Activated T-helper 2 cell treated with anti-CD3 and anti-CD28 coated beads, Interferon-gamma antibody, Interleukin-2, Interleukin-4, amounts not matched to agents 10 μg/mL and 5 μg/mL and 100 μg/mL, durations not matched to agents 14 hours and 24 hours and 36 hours (primary cell): Measurements from ENCODE around the gene TTC28. TPM values are rescaled to one million over a fixed set of nuclear protein-coding genes. Genes with fewer than 3 reads are reported as not detected.
"Not testable (repeated sequence)": the region's sequence is repeated elsewhere in the genome, so short reads cannot be mapped to it uniquely, and the experiment has no call there.

Source experiments
- DNase-seq: peaks from one replicate; pipeline ENCODE4 v3.0.0; 2021; ENCODE audit warnings: low spot score
- H3K27ac Mint-ChIP-seq: one replicate; pipeline ENCODE4 v1.8.0; 2021; ENCODE audit warnings: mixed read lengths
- H3K27me3 Mint-ChIP-seq: one replicate; pipeline ENCODE4 v1.8.0; 2021; ENCODE audit warnings: low read depth, mixed read lengths
- H3K36me3 Mint-ChIP-seq: one replicate; pipeline ENCODE4 v1.8.0; 2021; ENCODE audit warnings: low read depth, mixed read lengths
- H3K4me1 Mint-ChIP-seq: one replicate; pipeline ENCODE4 v1.8.0; 2021; ENCODE audit warnings: low read depth, mixed read lengths
- H3K4me3 Mint-ChIP-seq: one replicate; pipeline ENCODE4 v1.8.0; 2021; ENCODE audit warnings: low read depth, mild to moderate bottlenecking, moderate library complexity, mixed read lengths
- H3K9me3 Mint-ChIP-seq: one replicate; pipeline ENCODE4 v1.8.0; 2021; ENCODE audit warnings: mixed read lengths
- intact Hi-C: fragments of 100-400 bp; cut with micrococcal nuclease; formaldehyde crosslinking; loops from one replicate; pipeline ENCODE4 v1.15.1; 2023
- total RNA-seq: library from RNA; stranded (reverse); gene quantifications from 2 replicates; pipeline ENCODE4 v1.2.3, GENCODE V29; 2022

TTC28 gene
- total RNA-seq, 1 donor from 2014 or later, result 0.82 TPM

GRCh38 chr22:28480000-28480715 is 199.5 kb downstream of the TTC28 start:
- no peaks in the 10 kb centered on the region for H3K4me1 Mint-ChIP-seq
- H3K36me3 Mint-ChIP-seq, result no peaks in the 10 kb centered on the region
- no peak overlapping the region for H3K4me3 Mint-ChIP-seq
- DNase-seq, result no peak
- H3K9me3 Mint-ChIP-seq, result no peaks in the 10 kb centered on the region
- no peak overlapping the region for H3K27ac Mint-ChIP-seq
- intact Hi-C loops, result no loop called here
- H3K27me3 Mint-ChIP-seq, result peaks cover 28% of the 10 kb centered on the region

DNA sequence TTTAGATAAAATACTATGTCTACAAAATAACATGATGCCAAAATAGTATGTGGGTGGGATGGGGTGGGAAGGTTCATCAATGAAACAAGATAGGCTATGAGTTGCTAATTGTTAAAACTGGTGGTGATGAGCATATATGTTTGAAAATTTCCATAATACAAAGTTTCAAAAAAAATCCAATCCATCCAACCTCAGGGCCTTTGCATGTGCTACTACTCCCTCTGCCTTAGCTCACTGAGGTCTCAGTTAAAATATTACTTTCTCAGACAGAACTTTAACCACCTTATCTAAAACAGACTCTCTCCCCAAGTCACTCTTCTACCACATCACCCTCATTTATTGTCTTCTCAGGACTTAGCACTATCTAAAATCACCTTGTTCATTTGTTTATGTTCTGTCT is 201.1 kb downstream of the TTC28 start:
- Mint-ChIP-seq H3K36me3 (no peaks in the 10 kb centered on the region), H3K27me3 (peaks cover 32% of the 10 kb centered on the region), H3K9me3 (no peaks in the 10 kb centered on the region), H3K4me3 (no peak overlapping the region), H3K4me1 (no peaks in the 10 kb centered on the region), H3K27ac (no peak overlapping the region)
- intact Hi-C loops, result no loop called here
- DNase-seq, result no peak

- intact Hi-C loops, result no loop called here
- Mint-ChIP-seq H3K9me3 (no peaks in the 10 kb centered on the region), H3K4me1 (no peaks in the 10 kb centered on the region), H3K27ac (no peak overlapping the region), H3K36me3 (no peaks in the 10 kb centered on the region), H3K4me3 (no peak overlapping the region), H3K27me3 (peaks cover 34% of the 10 kb centered on the region)
- no peak for DNase-seq
Observed at GRCh38 chr22:28477556-28477955, 202.1 kb downstream of the TTC28 start.

GRCh38 chr22:28474330-28474729 is 205.3 kb downstream of the TTC28 start:
- H3K36me3 Mint-ChIP-seq, result no peaks in the 10 kb centered on the region
- intact Hi-C loops, result no loop called here
- no peaks in the 10 kb centered on the region for H3K4me1 Mint-ChIP-seq
- H3K27ac Mint-ChIP-seq, result no peak overlapping the region
- no peak overlapping the region for H3K4me3 Mint-ChIP-seq
- H3K27me3 Mint-ChIP-seq, result peaks cover 45% of the 10 kb centered on the region
- H3K9me3 Mint-ChIP-seq, result no peaks in the 10 kb centered on the region
- no peak for DNase-seq

DNA sequence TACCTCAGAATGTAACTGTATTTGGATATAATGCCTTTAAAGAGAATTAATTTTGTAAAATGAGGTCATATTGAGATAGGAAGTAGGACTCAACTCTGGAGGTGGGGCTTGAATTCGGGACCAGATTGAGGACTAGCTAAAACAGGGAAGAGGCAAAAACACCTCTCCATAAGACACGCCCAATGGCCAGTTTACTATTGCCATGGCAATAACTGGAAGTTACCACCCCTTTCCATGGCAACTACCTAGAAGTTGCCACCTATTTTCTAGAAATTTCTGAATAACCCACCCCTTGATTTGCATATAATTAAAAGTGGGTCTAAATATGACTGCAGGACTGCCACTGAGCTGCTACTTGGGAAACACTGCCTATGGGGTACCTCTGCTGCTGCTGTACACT is 206.4 kb downstream of the TTC28 start:
- intact Hi-C loops, result no loop called here
- Mint-ChIP-seq H3K27me3 (peaks cover 47% of the 10 kb centered on the region), H3K4me3 (no peak overlapping the region)

GRCh38 chr22:28467055-28467454 is 212.6 kb downstream of the TTC28 start:
- H3K9me3 Mint-ChIP-seq, H3K27ac Mint-ChIP-seq, DNase-seq, intact Hi-C loops, H3K36me3 Mint-ChIP-seq, H3K4me3 Mint-ChIP-seq, H3K4me1 Mint-ChIP-seq: not testable (repeated sequence)
- peaks cover 26% of the 10 kb centered on the region for H3K27me3 Mint-ChIP-seq

More for the DNA sequence above, 206.4 kb downstream of the TTC28 start:
- H3K9me3 Mint-ChIP-seq, result no peaks in the 10 kb centered on the region
- H3K27ac Mint-ChIP-seq, result no peak overlapping the region
- DNase-seq, result no peak
- no peaks in the 10 kb centered on the region for H3K36me3 Mint-ChIP-seq
- H3K4me1 Mint-ChIP-seq, result no peaks in the 10 kb centered on the region

- H3K27me3 Mint-ChIP-seq, result peaks cover 21% of the 10 kb centered on the region
- intact Hi-C loops, result no loop called here
- no peak for DNase-seq
- no peaks in the 10 kb centered on the region for H3K36me3 Mint-ChIP-seq
- H3K27ac Mint-ChIP-seq, result no peak overlapping the region
- no peak overlapping the region for H3K4me3 Mint-ChIP-seq
- H3K4me1 Mint-ChIP-seq, result no peaks in the 10 kb centered on the region
- no peaks in the 10 kb centered on the region for H3K9me3 Mint-ChIP-seq
Observed at GRCh38 chr22:28466399-28466798, 213.2 kb downstream of the TTC28 start.

DNA sequence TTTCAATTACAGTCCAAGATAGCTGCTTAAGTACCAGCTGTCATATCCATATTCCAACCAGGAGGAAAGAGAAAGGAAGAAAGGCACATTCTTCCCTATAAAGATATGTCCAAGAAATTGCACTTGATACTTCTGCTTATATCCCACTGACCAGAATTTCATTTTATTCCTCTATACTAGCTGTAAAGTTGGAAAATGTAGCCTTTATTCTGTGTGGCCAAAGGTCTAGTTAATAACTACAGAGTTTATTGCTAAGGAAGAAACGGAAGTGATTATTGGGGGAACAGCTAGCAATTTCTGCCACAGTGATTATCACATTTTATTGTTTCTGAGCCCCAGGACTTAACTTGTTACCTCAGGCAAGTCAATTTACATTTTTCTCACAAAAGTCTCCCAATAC is 213.8 kb downstream of the TTC28 start:
- Mint-ChIP-seq H3K4me1 (no peaks in the 10 kb centered on the region), H3K27me3 (peaks cover 16% of the 10 kb centered on the region), H3K4me3 (no peak overlapping the region), H3K36me3 (no peaks in the 10 kb centered on the region), H3K27ac (no peak overlapping the region), H3K9me3 (no peaks in the 10 kb centered on the region)
- DNase-seq, result no peak
- intact Hi-C loops, result no loop called here

GRCh38 chr22:28464127-28464526 is 215.5 kb downstream of the TTC28 start:
- Mint-ChIP-seq H3K9me3 (no peaks in the 10 kb centered on the region), H3K27ac (no peak overlapping the region), H3K27me3 (peaks cover 8% of the 10 kb centered on the region), H3K4me3 (no peak overlapping the region), H3K4me1 (no peaks in the 10 kb centered on the region), H3K36me3 (no peaks in the 10 kb centered on the region)
- intact Hi-C loops, result no loop called here
- DNase-seq, result no peak

GRCh38 chr22:28463408-28463807 is 216.2 kb downstream of the TTC28 start:
- H3K27ac Mint-ChIP-seq, H3K9me3 Mint-ChIP-seq, H3K36me3 Mint-ChIP-seq, DNase-seq, H3K4me3 Mint-ChIP-seq, intact Hi-C loops, H3K4me1 Mint-ChIP-seq, H3K27me3 Mint-ChIP-seq: not testable (repeated sequence)

DNA sequence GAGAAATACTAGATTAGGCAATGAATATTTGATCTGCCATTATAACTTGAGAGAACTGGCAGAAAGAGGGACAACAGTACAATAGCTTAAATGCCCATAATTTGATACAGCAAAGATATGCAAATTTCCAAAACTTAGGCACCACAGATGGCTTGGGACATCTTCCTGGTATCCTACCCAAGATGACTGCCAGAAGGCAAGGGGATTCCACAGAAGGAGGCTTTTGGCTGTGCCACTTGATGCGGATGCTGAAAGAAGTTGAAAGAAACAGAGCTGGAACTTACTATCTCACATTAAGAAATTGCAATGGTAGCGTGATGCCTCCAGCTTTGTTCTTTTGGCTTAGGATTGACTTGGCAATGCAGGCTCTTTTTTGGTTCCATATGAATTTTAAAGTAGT is 216.7 kb downstream of the TTC28 start:
- DNase-seq, result no peak
- peaks cover 6% of the 10 kb centered on the region for H3K27me3 Mint-ChIP-seq
- intact Hi-C loops, result no loop called here
- no peak overlapping the region for H3K27ac Mint-ChIP-seq
- H3K36me3 Mint-ChIP-seq, result no peaks in the 10 kb centered on the region
- no peaks in the 10 kb centered on the region for H3K9me3 Mint-ChIP-seq
- no peaks in the 10 kb centered on the region for H3K4me1 Mint-ChIP-seq
- no peak overlapping the region for H3K4me3 Mint-ChIP-seq

GRCh38 chr22:28462041-28462440 is 217.6 kb downstream of the TTC28 start:
- Mint-ChIP-seq H3K9me3 (no peaks in the 10 kb centered on the region), H3K4me3 (no peak overlapping the region), H3K4me1 (no peaks in the 10 kb centered on the region), H3K27ac (no peak overlapping the region), H3K27me3 (peaks cover 6% of the 10 kb centered on the region), H3K36me3 (no peaks in the 10 kb centered on the region)
- DNase-seq, result no peak
- intact Hi-C loops, result no loop called here

DNA sequence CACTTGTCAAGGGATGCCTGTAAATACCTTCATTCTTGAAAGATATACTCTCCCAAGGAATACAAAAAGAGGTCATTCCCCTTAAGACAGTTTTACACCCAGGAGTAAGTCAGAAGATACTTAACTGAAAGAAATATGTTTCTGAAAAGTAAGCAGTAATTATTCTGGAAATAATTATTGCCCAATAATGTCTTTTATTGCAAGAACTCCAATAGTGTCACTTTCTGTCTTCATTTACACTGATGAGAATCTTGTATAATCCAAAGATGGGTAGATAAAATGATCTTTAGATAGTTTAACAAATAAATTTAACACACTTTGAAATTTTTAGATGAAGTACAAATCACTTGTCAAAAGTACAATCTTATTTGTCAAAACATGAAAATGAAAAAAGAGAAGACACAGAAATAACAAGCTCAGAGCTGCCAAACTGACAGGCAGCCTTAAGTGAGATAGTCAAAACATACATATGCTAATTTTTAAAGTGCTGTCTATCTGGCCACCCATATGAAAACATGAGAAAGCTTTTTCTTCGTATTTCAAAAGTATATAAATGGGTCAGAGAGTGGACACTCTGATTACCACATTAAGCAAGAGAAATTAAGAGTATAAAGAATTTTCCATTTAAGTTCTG is 225.1 kb downstream of the TTC28 start:
- no peak for DNase-seq
- Mint-ChIP-seq H3K27me3 (peaks cover 17% of the 10 kb centered on the region), H3K9me3 (no peaks in the 10 kb centered on the region), H3K4me3 (no peak overlapping the region), H3K4me1 (no peaks in the 10 kb centered on the region), H3K27ac (no peak overlapping the region), H3K36me3 (no peaks in the 10 kb centered on the region)
- intact Hi-C loops, result no loop called here
